ENCODE data around the gene SLC2A8.

Gene SLC2A8

GRCh38 chr9:127398275-127398647 is 1.3 kb downstream of the SLC2A8 start:
- Histone ChIP-seq H3K4me1 (ENCODE audit: control insufficient read depth, insufficient read depth, low read depth, low read length) (peaks cover 18% of the 10 kb centered on the region), H3K18ac (ENCODE audit: low read depth in 1 of 2, low read length in 2 of 2) (no peak overlapping the region), H3K4ac (ENCODE audit: low read depth in 1 of 2, low read length in 2 of 2) (no peak overlapping the region), H2BK12ac (ENCODE audit: low read length in 2 of 2) (peak overlapping the region in 1 of 2 experiments; percentile 23), H2AK5ac (ENCODE audit: low read length, severe bottlenecking) (no peak overlapping the region), H4K91ac (ENCODE audit: low read length) (no peak overlapping the region), H3K4me3 (ENCODE audit: insufficient read depth in 1 of 2, low read depth in 1 of 2, low read length in 2 of 2) (no peak overlapping the region), H3K27me3 (ENCODE audit: control insufficient read depth in 1 of 2, insufficient read depth in 1 of 2, low read length in 2 of 2) (peaks cover 11 to 90% of the 10 kb centered on the region in 2 experiments), H3K36me3 (ENCODE audit: control insufficient read depth in 1 of 2, insufficient read depth in 2 of 2, low read depth in 1 of 2, low read length in 2 of 2) (peaks cover 0 to 15% of the 10 kb centered on the region in 2 experiments), H3K23ac (ENCODE audit: low read length in 2 of 2) (no peak overlapping the region), H3K4me2 (ENCODE audit: low read length, poor library complexity, severe bottlenecking) (peak overlapping the region; percentile 93), H2BK15ac (ENCODE audit: low read depth, poor library complexity, severe bottlenecking) (no peak overlapping the region), H3K14ac (ENCODE audit: low read length in 2 of 2) (no peak overlapping the region), H3K9me3 (ENCODE audit: control insufficient read depth, low read length) (peaks cover 7% of the 10 kb centered on the region), H2AFZ (ENCODE audit: low read depth, low read length) (no peak overlapping the region), H2BK120ac (ENCODE audit: low read depth, low read length) (no peak overlapping the region), H2BK5ac (ENCODE audit: low read depth, low read length, poor library complexity, severe bottlenecking) (no peak overlapping the region), H3K79me1 (replicated peaks; ENCODE audit: low read length, poor library complexity, severe bottlenecking) (peaks cover 10% of the 10 kb centered on the region), H4K8ac (ENCODE audit: low read length) (no peak overlapping the region), H3K9ac (ENCODE audit: low read length) (no peak overlapping the region), H3K27ac (ENCODE audit: low read length, poor library complexity, severe bottlenecking) (no peak overlapping the region)
- no peak for DNase-seq
- WGBS = 54% methylated on average over 5 of the region's 5 CpGs

DNA sequence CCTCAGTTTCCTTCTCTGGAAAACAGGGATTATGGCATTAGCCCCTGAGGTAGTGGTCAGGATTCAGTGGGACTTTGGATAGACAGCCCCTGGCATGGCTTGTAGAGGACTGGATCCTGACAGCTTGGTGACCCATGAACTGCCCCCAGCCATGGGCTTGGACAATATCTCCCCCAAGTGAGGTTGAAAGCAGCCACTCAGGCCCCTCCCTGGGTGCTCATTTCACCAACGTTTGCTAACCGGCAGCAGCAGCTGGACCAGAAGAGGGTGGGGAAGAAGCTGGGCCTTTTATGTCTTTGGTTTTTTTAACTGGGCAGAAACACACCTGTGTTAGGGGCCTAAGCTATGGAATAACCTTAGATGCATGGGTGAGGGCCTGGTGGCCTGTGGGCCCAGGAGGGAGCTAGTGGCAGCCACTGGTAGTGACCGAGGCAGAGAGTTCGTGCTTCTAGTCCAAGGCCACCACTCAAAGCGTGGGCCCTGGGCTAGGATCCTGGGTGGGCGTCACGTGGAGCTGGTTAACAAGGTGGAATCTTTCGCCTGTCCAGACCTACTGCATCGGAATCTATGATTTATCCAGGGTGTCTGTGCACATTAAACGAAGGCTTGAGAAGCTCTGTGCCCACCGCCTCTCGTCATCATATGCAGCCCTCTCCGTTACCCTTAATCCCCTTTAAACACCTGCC is 1.9 kb downstream of the SLC2A8 start:
- H3K18ac ChIP-seq (ENCODE audit: low read depth in 1 of 2, low read length in 2 of 2) = no peak overlapping the region
- H2BK15ac ChIP-seq (ENCODE audit: low read depth, poor library complexity, severe bottlenecking) = peak overlapping the region; percentile 9
- no peak overlapping the region for H3K4me3 ChIP-seq (ENCODE audit: insufficient read depth in 1 of 2, low read depth in 1 of 2, low read length in 2 of 2)
- no peak overlapping the region for H3K14ac ChIP-seq (ENCODE audit: low read length in 2 of 2)
- H2AK5ac ChIP-seq (ENCODE audit: low read length, severe bottlenecking) = no peak overlapping the region
- H2BK120ac ChIP-seq (ENCODE audit: low read depth, low read length) = no peak overlapping the region
- WGBS = 93% methylated on average over 13 of the region's 13 CpGs
- peaks cover 10% of the 10 kb centered on the region for H3K79me1 ChIP-seq (replicated peaks; ENCODE audit: low read length, poor library complexity, severe bottlenecking)
- no peak overlapping the region for H3K9ac ChIP-seq (ENCODE audit: low read length)
- H2AFZ ChIP-seq (ENCODE audit: low read depth, low read length) = no peak overlapping the region
- H2BK12ac ChIP-seq (ENCODE audit: low read length in 2 of 2) = no peak overlapping the region
- peaks cover 0 to 21% of the 10 kb centered on the region in 2 experiments for H3K36me3 ChIP-seq (ENCODE audit: control insufficient read depth in 1 of 2, insufficient read depth in 2 of 2, low read depth in 1 of 2, low read length in 2 of 2)
- no peak overlapping the region for H3K4me2 ChIP-seq (ENCODE audit: low read length, poor library complexity, severe bottlenecking)
- H4K8ac ChIP-seq (ENCODE audit: low read length) = peak overlapping the region; percentile 56
- peaks cover 7% of the 10 kb centered on the region for H3K9me3 ChIP-seq (ENCODE audit: control insufficient read depth, low read length)
- no peak overlapping the region for H2BK5ac ChIP-seq (ENCODE audit: low read depth, low read length, poor library complexity, severe bottlenecking)
- peak overlapping the region; percentile 37 for H4K91ac ChIP-seq (ENCODE audit: low read length)
- no peak overlapping the region for H3K27ac ChIP-seq (ENCODE audit: low read length, poor library complexity, severe bottlenecking)
- no peak overlapping the region for H3K4ac ChIP-seq (ENCODE audit: low read depth in 1 of 2, low read length in 2 of 2)
- peaks cover 18% of the 10 kb centered on the region for H3K4me1 ChIP-seq (ENCODE audit: control insufficient read depth, insufficient read depth, low read depth, low read length)
- no peak for DNase-seq
- no peak overlapping the region for H3K23ac ChIP-seq (ENCODE audit: low read length in 2 of 2)
- peaks cover 11 to 90% of the 10 kb centered on the region in 2 experiments for H3K27me3 ChIP-seq (ENCODE audit: control insufficient read depth in 1 of 2, insufficient read depth in 1 of 2, low read length in 2 of 2)

DNA sequence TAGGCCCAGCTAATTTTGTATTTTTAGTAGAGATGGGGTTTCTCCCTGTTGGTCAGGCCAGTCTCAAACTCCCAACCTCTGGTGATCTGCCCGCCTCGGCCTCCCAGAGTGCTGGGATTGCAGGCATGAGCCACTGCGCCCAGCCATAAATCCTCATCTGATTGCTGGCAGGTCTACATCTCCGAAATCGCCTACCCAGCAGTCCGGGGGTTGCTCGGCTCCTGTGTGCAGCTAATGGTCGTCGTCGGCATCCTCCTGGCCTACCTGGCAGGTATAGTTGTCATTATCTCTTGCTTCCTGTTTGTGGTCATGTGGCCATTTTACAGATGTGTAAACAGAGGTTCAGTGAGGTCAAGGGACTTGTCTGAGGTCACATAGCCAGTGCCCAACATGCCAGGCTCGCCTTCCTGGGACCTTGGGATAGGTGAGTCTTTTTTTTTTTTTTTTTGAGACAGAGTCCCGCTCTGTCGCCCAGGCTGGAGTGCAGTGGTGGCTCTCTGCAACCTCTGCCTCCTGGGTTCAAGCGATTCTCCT is 2.8 kb downstream of the SLC2A8 start:
- WGBS = 94% methylated on average over 14 of the region's 14 CpGs
- Histone ChIP-seq H3K4ac (ENCODE audit: low read depth in 1 of 2, low read length in 2 of 2) (no peak overlapping the region), H2BK12ac (ENCODE audit: low read length in 2 of 2) (no peak overlapping the region), H2BK120ac (ENCODE audit: low read depth, low read length) (no peak overlapping the region), H2BK15ac (ENCODE audit: low read depth, poor library complexity, severe bottlenecking) (no peak overlapping the region), H3K79me1 (replicated peaks; ENCODE audit: low read length, poor library complexity, severe bottlenecking) (peaks cover 11% of the 10 kb centered on the region), H3K4me3 (ENCODE audit: insufficient read depth in 1 of 2, low read depth in 1 of 2, low read length in 2 of 2) (no peak overlapping the region), H3K4me2 (ENCODE audit: low read length, poor library complexity, severe bottlenecking) (no peak overlapping the region), H4K8ac (ENCODE audit: low read length) (no peak overlapping the region), H3K18ac (ENCODE audit: low read depth in 1 of 2, low read length in 2 of 2) (no peak overlapping the region), H3K36me3 (ENCODE audit: control insufficient read depth in 1 of 2, insufficient read depth in 2 of 2, low read depth in 1 of 2, low read length in 2 of 2) (peaks cover 0 to 31% of the 10 kb centered on the region in 2 experiments), H3K9ac (ENCODE audit: low read length) (no peak overlapping the region), H3K23ac (ENCODE audit: low read length in 2 of 2) (no peak overlapping the region), H2AK5ac (ENCODE audit: low read length, severe bottlenecking) (no peak overlapping the region), H3K14ac (ENCODE audit: low read length in 2 of 2) (no peak overlapping the region), H3K27me3 (ENCODE audit: control insufficient read depth in 1 of 2, insufficient read depth in 1 of 2, low read length in 2 of 2) (peaks cover 11 to 90% of the 10 kb centered on the region in 2 experiments), H3K4me1 (ENCODE audit: control insufficient read depth, insufficient read depth, low read depth, low read length) (peaks cover 18% of the 10 kb centered on the region), H3K27ac (ENCODE audit: low read length, poor library complexity, severe bottlenecking) (no peak overlapping the region), H3K9me3 (ENCODE audit: control insufficient read depth, low read length) (peaks cover 7% of the 10 kb centered on the region), H2AFZ (ENCODE audit: low read depth, low read length) (no peak overlapping the region), H2BK5ac (ENCODE audit: low read depth, low read length, poor library complexity, severe bottlenecking) (no peak overlapping the region), H4K91ac (ENCODE audit: low read length) (no peak overlapping the region)
- DNase-seq = no peak

GRCh38 chr9:127402401-127403090 is 5.6 kb downstream of the SLC2A8 start:
- H3K27ac ChIP-seq (ENCODE audit: low read length, poor library complexity, severe bottlenecking) = no peak overlapping the region
- no peak overlapping the region for H2BK12ac ChIP-seq (ENCODE audit: low read length in 2 of 2)
- no peak overlapping the region for H3K18ac ChIP-seq (ENCODE audit: low read depth in 1 of 2, low read length in 2 of 2)
- no peak overlapping the region for H3K4ac ChIP-seq (ENCODE audit: low read depth in 1 of 2, low read length in 2 of 2)
- 89% methylated on average over 16 of the region's 18 CpGs for WGBS
- peaks cover 11% of the 10 kb centered on the region for H3K79me1 ChIP-seq (replicated peaks; ENCODE audit: low read length, poor library complexity, severe bottlenecking)
- no peak overlapping the region for H3K4me2 ChIP-seq (ENCODE audit: low read length, poor library complexity, severe bottlenecking)
- no peaks in the 10 kb centered on the region for H3K9me3 ChIP-seq (ENCODE audit: control insufficient read depth, low read length)
- peaks cover 20% of the 10 kb centered on the region for H3K4me1 ChIP-seq (ENCODE audit: control insufficient read depth, insufficient read depth, low read depth, low read length)
- no peak overlapping the region for H2AFZ ChIP-seq (ENCODE audit: low read depth, low read length)
- H3K36me3 ChIP-seq (ENCODE audit: control insufficient read depth in 1 of 2, insufficient read depth in 2 of 2, low read depth in 1 of 2, low read length in 2 of 2) = peaks cover 0 to 51% of the 10 kb centered on the region in 2 experiments
- no peak overlapping the region for H2BK15ac ChIP-seq (ENCODE audit: low read depth, poor library complexity, severe bottlenecking)
- no peak overlapping the region for H4K91ac ChIP-seq (ENCODE audit: low read length)
- no peak overlapping the region for H3K4me3 ChIP-seq (ENCODE audit: insufficient read depth in 1 of 2, low read depth in 1 of 2, low read length in 2 of 2)
- no peak for DNase-seq
- no peak overlapping the region for H2BK5ac ChIP-seq (ENCODE audit: low read depth, low read length, poor library complexity, severe bottlenecking)
- peaks cover 0 to 92% of the 10 kb centered on the region in 2 experiments for H3K27me3 ChIP-seq (ENCODE audit: control insufficient read depth in 1 of 2, insufficient read depth in 1 of 2, low read length in 2 of 2)
- no peak overlapping the region for H2AK5ac ChIP-seq (ENCODE audit: low read length, severe bottlenecking)
- H3K14ac ChIP-seq (ENCODE audit: low read length in 2 of 2) = no peak overlapping the region
- H3K9ac ChIP-seq (ENCODE audit: low read length) = no peak overlapping the region
- no peak overlapping the region for H4K8ac ChIP-seq (ENCODE audit: low read length)
- no peak overlapping the region for H2BK120ac ChIP-seq (ENCODE audit: low read depth, low read length)
- no peak overlapping the region for H3K23ac ChIP-seq (ENCODE audit: low read length in 2 of 2)

Measured in mesenchymal stem cell (in vitro differentiated cells and primary cell).